GM19324 (cell line): ENCODE results near the gene S100A9.

Source experiments
- ATAC-seq: cut with Tn5 transposase; IDR thresholded peaks from one replicate; pipeline ENCODE4 v1.9.1; 2021; ENCODE audit warnings: mild to moderate bottlenecking, moderate library complexity; ENCODE audit not compliant: unreplicated experiment, low FRiP score

Gene S100A9

DNA sequence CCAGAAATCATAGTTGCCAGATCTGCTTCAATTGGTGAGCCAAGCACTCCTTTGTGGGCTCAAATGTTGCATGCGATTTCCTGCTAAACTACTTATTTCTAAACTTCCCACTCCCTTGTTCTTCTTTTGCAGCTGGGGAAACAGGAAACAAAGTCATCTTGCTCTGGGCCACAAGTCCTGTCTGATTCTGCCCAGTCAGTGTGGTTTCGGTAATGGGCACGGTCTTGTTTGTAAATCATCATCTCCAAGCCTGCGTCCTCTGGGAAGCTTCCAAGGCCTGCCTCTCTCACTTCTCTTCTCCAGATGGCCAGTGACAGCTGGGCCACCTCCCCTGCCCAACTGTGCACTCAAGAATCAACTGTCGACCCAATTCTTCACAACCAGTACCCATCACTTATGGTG, 28.8 kb downstream of the S100A9 start:
- ATAC-seq = no peak

DNA sequence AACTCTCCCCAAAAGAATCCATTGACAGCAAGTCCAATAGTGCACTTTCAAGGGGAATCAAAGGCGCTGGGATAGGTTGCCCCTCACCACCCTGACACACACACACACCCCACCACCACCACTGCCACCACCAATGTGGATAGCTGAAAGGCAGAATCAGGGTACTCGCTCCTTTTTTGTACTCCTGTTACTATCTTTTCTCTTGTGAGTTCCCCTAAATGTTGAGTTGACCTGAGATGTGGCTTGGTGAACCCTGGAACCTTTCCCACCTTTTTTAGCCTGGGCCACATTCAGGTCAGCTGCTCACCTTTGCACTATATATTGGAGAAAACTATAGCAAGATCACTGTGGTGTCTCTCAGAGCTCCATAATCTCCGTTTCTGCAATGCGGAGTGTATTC, 29.3 kb downstream of the S100A9 start:
- ATAC-seq = no peak

- no peak for ATAC-seq
Measured at GRCh38 chr1:153387785-153388184, 30.1 kb downstream of the S100A9 start.

- no peak for ATAC-seq
Measured at GRCh38 chr1:153389401-153389800, 31.7 kb downstream of the S100A9 start.

GRCh38 chr1:153389973-153390879, 32.6 kb downstream of the S100A9 start:
- ATAC-seq = no peak

- no peak for ATAC-seq
Measured at GRCh38 chr1:153390938-153391710, 33.5 kb downstream of the S100A9 start, which contains the start of gene S100A8. S100A8 (minus strand) TSS chr1:153391073; CDS start chr1:153390535, 538 bp downstream.

GRCh38 chr1:153392258-153392657, 34.6 kb downstream of the S100A9 start:
- ATAC-seq = no peak

DNA sequence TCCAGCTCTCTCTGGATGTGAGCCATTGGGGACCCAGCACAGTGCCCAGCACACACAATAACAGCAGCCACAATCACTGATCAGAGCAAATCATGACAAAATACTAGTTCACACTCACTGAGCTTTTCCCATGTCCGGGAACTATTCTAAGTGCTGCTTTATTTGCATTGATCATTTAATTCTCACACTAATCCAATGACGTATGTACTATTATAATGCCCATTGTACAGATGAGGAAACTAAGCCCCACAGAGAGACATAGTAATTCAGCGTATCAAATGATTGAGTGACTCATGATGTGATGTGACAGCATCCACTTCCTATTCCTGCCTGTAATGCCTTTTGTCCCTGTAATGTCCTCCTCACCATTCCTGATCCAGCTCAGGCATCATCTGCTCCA, 35.2 kb downstream of the S100A9 start:
- no peak for ATAC-seq

- no peak for ATAC-seq
Measured at GRCh38 chr1:153393926-153394325, 36.3 kb downstream of the S100A9 start.

GRCh38 chr1:153394391-153394790, 36.7 kb downstream of the S100A9 start:
- no peak for ATAC-seq

GRCh38 chr1:153395136-153395685, 37.6 kb downstream of the S100A9 start:
- no peak for ATAC-seq

DNA sequence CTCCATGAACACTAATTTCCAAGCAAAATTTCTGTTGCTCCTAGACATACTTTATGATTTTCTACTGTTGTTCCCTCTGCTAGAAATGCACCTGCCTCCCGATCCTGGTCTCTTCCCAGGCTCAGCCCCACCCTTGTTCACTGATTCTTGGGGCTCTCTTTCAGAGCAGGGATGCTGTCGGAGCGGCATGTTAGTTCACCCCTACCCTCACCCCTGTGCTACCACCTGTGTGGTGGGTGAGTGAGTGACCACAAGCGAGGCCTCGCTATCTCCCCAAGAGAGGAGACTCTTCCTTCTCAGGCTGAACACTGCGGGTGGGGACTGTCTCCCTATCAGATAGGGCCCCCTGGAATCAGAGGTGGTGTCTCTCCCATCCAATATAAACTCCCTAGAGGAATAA, 38.1 kb downstream of the S100A9 start:
- no peak for ATAC-seq

- no peak for ATAC-seq
Measured at GRCh38 chr1:153396461-153396860, 38.8 kb downstream of the S100A9 start.

GRCh38 chr1:153397051-153397923, 39.6 kb downstream of the S100A9 start:
- ATAC-seq = no peak

DNA sequence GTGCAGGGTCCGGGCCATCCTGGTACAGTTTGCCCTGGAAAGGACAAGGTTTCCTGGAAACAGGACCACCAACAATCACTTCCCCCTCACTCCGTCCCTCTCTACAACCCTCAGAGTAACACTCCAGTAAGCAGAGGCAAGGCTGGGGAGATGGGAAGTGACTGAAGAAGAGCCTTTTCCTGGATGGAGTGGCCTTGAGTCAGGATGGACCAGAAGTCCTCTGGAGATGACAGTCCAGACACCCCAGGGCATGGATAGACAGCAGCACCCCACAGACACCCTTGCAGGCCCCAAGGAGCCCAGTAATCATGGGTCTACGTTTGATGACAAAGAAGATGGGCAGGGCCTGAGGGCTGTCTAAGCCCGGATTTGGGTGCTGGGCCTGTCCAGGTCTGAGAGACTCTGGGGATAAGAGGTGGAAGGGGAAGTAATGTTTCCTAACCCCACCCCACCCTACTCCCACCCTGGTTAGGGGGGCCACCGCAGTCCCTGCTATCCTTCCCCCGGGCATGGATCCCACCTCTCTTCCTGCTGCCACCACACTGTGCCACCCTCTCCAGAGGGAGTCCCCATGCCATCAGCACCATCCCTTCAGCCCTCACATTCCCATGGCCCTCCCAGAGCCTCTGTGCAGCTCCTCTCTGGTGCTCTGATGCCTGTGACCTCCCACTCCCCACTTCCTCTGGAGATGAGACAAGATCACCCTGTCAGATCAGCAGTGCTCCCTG, 40.4 kb downstream of the S100A9 start:
- ATAC-seq = no peak

DNA sequence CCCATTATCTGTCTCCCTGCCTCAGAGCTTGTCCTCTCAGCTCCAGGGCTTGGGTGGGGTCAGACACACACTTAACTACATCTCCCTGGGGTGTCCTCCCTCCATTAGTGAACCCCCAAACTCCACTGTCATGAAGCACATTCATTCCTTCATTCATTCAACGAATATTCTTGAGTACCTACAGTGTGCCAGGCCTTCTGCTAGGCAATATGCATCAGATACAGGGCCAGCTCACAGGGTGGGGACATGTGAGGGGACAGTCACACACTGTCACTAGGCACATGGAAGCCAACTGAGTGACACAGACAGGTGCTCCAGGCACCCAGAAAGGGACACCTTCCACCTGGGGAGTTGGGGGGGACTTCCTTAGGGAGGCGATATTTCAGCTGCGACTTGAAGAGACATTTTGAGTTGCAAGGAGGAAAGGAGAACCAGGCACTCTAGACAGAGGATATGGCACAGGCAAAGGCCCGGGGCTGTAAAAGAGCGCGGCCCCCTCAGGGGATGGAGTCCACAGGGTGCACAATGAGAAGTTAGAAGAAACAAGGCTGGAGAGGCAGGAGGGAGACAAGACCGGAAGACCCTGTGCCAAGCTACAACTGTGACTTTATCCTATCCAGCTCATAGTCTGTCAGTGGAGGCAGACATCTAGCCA, 41.9 kb downstream of the S100A9 start:
- ATAC-seq = no peak

DNA sequence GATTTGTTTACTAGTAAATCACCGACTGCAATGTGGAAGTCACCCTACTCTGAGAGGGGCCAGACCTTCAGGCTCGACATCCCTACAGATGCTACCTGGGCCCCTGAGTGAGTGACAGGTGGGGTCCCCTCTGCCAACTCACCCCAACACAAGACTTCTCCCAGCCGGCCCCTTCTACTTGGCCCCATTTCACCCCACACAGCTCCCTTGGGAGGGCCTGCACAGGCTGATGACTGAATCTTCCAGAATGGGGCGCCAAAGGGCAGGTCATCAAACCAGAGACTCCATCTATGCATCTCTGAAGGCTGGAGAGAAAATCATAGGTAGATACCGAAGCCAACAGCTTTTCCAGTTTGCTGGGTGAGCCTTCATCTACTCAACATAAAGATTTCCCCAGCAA, 42.6 kb downstream of the S100A9 start:
- ATAC-seq = no peak

DNA sequence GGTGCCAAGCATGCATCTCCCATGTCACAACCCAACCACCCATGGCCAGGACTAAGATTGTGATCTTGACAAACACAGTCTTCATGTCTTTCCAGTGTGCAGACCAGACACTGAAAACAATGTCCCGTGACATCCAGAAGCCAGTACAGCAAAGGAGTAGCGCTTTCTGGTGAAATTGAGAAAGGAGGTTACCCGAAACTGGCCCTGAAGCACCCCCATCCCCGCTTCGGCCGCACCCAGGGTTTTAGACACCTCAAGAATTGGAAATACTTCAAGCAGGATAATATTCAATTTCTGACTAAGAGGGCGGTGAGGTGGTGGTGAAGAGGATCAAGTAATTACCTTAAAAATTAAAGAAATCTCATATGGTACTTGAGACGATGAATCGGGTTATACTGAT, 43.8 kb downstream of the S100A9 start:
- ATAC-seq = no peak

DNA sequence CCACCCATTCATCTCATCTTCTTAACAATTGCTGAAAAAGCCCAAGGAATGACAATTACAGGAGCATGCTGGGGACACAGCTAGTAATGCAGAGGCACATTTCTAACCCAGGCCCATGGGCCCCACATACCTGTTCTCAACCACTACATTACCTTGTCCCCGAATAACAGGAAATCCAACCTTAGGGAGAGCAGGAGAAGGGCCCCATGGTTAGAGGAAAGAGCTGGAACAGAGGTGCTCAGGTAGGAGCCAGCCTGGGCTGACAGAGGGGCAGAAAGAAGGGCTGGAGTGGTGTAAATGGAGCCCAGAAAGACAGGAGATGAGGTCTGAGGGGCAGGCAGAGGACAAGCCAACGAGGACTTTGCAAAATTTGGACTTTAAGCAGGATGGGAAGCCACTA, 44.6 kb downstream of the S100A9 start:
- ATAC-seq = no peak
